Astrocyte of the spinal cord (primary cell): Measurements from ENCODE around the gene TREH.

ENCODE experiments used
- DNase-seq: peaks from one replicate; pipeline ENCODE4 v3.0.0; 2011; ENCODE audit warnings: low read depth, low spot score
- H3K4me3 ChIP-seq: 2 replicates; pipeline ENCODE4 v1.5.1; 2011; ENCODE audit warnings: low read depth, mild to moderate bottlenecking, low read length, moderate library complexity
- in situ Hi-C: cut with HindIII; loops from 2 replicates; pipeline ENCODE4 v1.10.0; 2017; ENCODE audit warnings: low sequenced_read_pairs
- TF ChIP-seq, protein P1 (sequence below): IDR thresholded peaks from 2 replicates; pipeline ENCODE4 v1.5.1; 2012; ENCODE audit warnings: low read depth, mild to moderate bottlenecking, low read length, inconsistent platforms

Gene TREH

GRCh38 chr11:118673361-118674081 is 5.9 kb downstream of the TREH start:
- in situ Hi-C loops, result no loop called here
- no peak overlapping the region for H3K4me3 ChIP-seq
- TF ChIP-seq, protein P1, sequence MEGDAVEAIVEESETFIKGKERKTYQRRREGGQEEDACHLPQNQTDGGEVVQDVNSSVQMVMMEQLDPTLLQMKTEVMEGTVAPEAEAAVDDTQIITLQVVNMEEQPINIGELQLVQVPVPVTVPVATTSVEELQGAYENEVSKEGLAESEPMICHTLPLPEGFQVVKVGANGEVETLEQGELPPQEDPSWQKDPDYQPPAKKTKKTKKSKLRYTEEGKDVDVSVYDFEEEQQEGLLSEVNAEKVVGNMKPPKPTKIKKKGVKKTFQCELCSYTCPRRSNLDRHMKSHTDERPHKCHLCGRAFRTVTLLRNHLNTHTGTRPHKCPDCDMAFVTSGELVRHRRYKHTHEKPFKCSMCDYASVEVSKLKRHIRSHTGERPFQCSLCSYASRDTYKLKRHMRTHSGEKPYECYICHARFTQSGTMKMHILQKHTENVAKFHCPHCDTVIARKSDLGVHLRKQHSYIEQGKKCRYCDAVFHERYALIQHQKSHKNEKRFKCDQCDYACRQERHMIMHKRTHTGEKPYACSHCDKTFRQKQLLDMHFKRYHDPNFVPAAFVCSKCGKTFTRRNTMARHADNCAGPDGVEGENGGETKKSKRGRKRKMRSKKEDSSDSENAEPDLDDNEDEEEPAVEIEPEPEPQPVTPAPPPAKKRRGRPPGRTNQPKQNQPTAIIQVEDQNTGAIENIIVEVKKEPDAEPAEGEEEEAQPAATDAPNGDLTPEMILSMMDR, result no peak
- no peak for DNase-seq

DNA sequence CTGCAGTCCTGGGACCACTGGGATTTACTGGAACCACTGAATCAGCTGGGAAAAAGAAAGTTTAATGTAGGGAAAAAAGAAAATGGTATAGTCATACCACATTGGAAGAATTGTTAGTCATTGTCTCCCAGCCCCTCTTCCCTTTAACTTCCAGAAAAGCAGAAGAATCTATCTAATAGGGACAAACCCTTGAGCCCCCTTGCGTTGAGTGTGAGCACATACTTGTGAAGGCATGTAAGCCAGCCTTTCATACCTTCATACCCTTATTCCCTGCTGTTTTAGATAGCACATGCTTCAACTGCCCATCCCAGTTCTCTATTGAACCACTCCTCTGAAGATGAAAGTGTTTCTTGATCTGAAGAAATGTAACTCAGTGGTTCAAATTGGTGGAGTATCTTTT is 6.6 kb downstream of the TREH start:
- no peak overlapping the region for H3K4me3 ChIP-seq
- in situ Hi-C loops, result no loop called here
- TF ChIP-seq, protein P1, result no peak
- DNase-seq, result no peak

- no peak overlapping the region for H3K4me3 ChIP-seq
- DNase-seq, result no peak
- in situ Hi-C loops, result no loop called here
- TF ChIP-seq, protein P1, result no peak
Observed at GRCh38 chr11:118671254-118671653, 8.2 kb downstream of the TREH start.

GRCh38 chr11:118670063-118670462 is 9.4 kb downstream of the TREH start:
- TF ChIP-seq, protein P1, result no peak
- DNase-seq, result no peak
- H3K4me3 ChIP-seq, result no peak overlapping the region
- in situ Hi-C loops, result no loop called here

GRCh38 chr11:118666371-118666770 is 13.1 kb downstream of the TREH start:
- DNase-seq, result no peak
- in situ Hi-C loops, result no loop called here
- no peak overlapping the region for H3K4me3 ChIP-seq
- TF ChIP-seq, protein P1, result no peak

GRCh38 chr11:118663902-118664301 is 15.5 kb downstream of the TREH start:
- in situ Hi-C loops, result no loop called here

More at GRCh38 chr11:118663902-118664301, 15.5 kb downstream of the TREH start:
- TF ChIP-seq, protein P1, result no peak
- no peak for DNase-seq
- H3K4me3 ChIP-seq, result no peak overlapping the region
